ENCODE data around the gene CLEC16A.

The CLEC16A gene

DNA sequence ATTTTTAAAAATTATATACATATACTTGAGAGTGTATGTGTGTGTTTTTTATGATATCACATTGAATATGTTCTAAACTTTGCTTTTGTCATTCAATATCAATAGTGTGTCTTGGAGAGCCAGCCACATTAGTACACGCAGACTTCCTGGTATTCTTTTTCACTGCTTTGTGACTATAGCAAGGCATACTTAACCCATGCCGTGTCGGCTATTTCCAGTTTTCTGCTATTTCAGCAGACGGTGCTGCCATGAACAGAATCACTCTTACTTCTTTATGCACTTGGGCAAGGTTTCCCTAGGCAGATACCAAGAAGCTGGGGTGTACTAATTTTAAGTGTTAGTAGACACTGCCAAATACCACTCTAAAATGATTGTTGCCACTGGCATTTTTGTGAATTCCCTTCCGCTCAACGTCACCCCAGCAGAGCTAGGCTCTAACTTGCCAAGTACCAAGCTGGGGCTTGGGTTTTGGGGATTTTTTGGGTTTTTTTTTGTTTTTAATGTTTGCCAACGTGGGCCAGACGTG, 176.8 kb downstream of the CLEC16A start:
- DNase-seq (ENCODE audit: low read depth): no peak
- TF ChIP-seq, protein P1, sequence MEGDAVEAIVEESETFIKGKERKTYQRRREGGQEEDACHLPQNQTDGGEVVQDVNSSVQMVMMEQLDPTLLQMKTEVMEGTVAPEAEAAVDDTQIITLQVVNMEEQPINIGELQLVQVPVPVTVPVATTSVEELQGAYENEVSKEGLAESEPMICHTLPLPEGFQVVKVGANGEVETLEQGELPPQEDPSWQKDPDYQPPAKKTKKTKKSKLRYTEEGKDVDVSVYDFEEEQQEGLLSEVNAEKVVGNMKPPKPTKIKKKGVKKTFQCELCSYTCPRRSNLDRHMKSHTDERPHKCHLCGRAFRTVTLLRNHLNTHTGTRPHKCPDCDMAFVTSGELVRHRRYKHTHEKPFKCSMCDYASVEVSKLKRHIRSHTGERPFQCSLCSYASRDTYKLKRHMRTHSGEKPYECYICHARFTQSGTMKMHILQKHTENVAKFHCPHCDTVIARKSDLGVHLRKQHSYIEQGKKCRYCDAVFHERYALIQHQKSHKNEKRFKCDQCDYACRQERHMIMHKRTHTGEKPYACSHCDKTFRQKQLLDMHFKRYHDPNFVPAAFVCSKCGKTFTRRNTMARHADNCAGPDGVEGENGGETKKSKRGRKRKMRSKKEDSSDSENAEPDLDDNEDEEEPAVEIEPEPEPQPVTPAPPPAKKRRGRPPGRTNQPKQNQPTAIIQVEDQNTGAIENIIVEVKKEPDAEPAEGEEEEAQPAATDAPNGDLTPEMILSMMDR (IDR thresholded peaks at IDR 0.05; ENCODE audit: low read depth, low read length, missing control alignments): no peak
- in situ Hi-C loops (cut with HindIII; ENCODE audit: low sequenced_read_pairs): no loop called here
- no peak overlapping the region for H3K4me3 ChIP-seq (ENCODE audit: low read depth, low read length)

DNA sequence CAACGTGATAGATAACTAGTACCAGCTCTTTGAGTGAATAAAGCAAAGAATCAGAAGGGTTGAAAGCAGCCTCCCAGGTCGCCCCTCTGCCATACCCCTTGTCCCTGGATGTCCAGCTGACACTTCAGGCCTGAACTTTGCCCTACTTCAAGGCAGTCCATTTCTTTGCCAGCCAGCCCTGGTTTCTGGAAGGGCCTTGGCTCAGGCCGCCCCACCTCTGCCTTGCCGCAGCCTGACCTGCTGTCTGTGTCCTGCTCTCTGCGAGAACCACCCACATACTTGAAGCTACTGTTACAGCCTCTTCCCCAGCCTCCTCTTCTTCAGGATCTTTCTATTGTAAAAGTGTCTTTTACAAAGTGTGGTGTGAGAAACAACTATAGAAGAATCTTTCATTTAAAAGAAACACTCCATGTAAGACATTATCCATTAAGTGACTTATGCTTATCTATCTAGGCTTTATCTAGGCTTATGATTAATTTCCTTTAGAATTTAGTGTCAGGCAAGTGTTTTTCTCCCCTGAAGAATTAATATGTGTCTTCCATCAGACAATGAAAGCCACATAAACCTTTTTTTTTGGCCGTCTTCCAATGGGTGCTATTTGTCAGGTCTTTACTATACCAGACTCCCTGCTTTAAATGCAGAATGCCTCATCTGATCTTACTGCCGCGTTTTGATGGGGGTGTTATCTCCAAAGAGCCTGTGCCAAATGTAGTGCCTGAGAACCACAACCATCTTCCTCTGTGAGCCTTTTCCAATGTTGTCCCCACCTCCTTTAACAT, 177.7 kb downstream of the CLEC16A start:
- TF ChIP-seq, protein P1 (IDR thresholded peaks at IDR 0.05; ENCODE audit: low read depth, low read length, missing control alignments): no peak
- in situ Hi-C loops (cut with HindIII; ENCODE audit: low sequenced_read_pairs): no loop called here
- no peak overlapping the region for H3K4me3 ChIP-seq (ENCODE audit: low read depth, low read length)
- no peak for DNase-seq (ENCODE audit: low read depth)

DNA sequence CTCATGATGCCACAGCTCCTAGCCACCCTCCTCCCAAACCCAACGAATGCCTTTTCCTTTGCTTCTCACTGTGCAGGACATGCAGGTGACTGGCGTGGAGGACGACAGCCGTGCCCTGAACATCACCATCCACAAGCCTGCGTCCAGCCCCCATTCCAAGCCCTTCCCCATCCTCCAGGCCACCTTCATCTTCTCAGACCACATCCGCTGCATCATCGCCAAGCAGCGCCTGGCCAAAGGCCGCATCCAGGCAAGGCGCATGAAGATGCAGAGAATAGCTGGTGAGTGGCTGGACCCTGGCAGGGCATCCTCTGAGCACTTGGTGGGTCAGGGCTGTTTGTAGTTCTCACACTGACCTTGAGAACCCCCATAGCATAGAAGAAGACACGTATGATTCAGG, 179.3 kb downstream of the CLEC16A start:
- in situ Hi-C loops (cut with HindIII; ENCODE audit: low sequenced_read_pairs): no loop called here
- TF ChIP-seq, protein P1 (IDR thresholded peaks at IDR 0.05; ENCODE audit: low read depth, low read length, missing control alignments): no peak
- no peak overlapping the region for H3K4me3 ChIP-seq (ENCODE audit: low read depth, low read length)
- no peak for DNase-seq (ENCODE audit: low read depth)

DNA sequence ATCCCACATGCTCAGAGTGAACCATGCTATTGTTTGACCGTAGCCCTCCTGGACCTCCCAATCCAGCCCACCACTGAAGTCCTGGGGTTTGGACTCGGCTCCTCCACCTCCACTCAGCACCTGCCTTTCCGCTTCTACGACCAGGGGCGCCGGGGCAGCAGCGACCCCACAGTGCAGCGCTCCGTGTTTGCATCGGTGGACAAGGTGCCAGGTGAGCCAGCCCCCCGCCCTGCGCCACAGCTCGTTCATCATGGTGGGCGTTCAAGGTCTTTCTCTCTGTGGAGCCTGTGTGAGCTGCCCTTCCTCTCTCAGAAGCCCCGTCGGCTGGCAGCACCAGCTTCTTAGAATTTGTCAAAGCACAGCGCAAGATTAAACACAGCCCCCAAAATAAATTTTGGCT, 181.6 kb downstream of the CLEC16A start:
- TF ChIP-seq, protein P1 (IDR thresholded peaks at IDR 0.05; ENCODE audit: low read depth, low read length, missing control alignments): no peak
- in situ Hi-C loops (cut with HindIII; ENCODE audit: low sequenced_read_pairs): no loop called here
- no peak overlapping the region for H3K4me3 ChIP-seq (ENCODE audit: low read depth, low read length)
- no peak for DNase-seq (ENCODE audit: low read depth)

DNA sequence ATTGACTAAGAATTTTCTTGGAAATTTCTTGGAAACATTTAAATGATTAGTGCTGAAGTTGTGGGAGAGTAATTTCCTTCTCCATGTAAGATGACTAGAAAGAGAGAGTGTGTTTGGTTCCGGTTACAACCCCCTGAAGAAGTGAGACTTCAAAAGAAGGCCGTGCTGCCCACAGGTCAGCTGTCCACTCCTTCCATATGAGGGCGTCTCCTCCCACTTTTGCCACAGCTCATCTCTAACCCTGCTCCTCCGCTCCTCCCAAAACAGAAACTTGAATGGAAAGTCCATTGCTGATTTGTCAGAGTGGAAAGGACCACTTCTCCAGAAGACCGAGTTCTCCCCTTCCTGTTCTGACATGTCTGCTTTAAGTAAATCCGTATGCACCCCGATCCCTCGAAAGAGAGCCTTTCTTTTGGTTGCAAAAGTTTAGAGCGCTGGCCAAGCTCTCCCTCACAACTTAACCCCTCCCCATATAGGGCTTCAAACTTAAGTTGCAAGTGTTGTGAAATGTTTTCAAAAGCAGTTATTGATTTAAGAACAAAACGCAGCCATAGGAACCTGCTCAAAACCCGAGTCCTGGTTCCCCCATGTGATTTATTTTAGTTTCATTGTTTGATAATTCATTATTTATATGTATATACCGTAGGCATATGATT, 182.2 kb downstream of the CLEC16A start:
- no peak for DNase-seq (ENCODE audit: low read depth)
- TF ChIP-seq, protein P1 (IDR thresholded peaks at IDR 0.05; ENCODE audit: low read depth, low read length, missing control alignments): no peak
- in situ Hi-C loops (cut with HindIII; ENCODE audit: low sequenced_read_pairs): no loop called here
- H3K4me3 ChIP-seq (ENCODE audit: low read depth, low read length): no peak overlapping the region

DNA sequence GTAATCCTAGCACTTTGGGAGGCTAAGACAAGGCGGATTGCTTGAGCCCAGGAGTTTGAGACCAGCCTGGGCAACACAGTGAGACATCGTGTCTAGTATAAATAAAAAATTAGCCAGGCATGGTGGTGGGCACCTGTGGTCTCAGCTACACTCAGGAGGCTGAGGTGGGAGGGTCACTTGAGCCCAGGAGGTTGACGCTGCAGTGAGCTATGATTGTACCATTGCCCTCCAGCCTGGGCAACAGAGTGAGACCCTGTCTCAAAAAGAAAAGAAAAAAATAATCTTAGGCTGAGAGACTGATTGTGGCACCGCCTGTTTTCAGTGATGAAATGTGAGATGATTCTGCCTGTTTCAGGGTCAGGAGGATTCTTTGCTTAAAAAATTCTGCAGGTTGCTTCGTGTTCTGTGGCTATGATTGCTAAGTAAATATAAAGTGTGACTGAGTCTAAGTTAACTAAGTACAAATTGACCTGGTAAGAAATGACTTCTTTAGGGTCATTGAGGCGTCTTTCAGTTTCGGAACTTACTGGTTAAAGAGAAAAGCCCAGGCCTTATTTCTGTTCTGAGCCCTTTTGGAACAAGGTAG, 183.3 kb downstream of the CLEC16A start:
- no peak overlapping the region for H3K4me3 ChIP-seq (ENCODE audit: low read depth, low read length)
- TF ChIP-seq, protein P1 (IDR thresholded peaks at IDR 0.05; ENCODE audit: low read depth, low read length, missing control alignments): no peak
- DNase-seq (ENCODE audit: low read depth): no peak
- in situ Hi-C loops (cut with HindIII; ENCODE audit: low sequenced_read_pairs): no loop called here

All from astrocyte of the cerebellum (primary cell).